ENCODE data around the gene ASCC1. TPM values are rescaled to one million over a fixed set of nuclear protein-coding genes. Genes with fewer than 3 reads are reported as not detected.

ASCC1 gene
- total RNA-seq, 2 experiments from 2014 or later, result 16.5 to 19.0 TPM

- Histone ChIP-seq H3K27ac (ENCODE audit: low read depth in 1 of 2, low read length in 2 of 2) (no peak overlapping the region), H3K4me1 (ENCODE audit: insufficient read depth, low read length) (peaks cover 90% of the 10 kb centered on the region), H3K4me3 (ENCODE audit: low read length) (no peak overlapping the region), H3K27me3 (ENCODE audit: control insufficient read depth in 1 of 2, insufficient read depth in 2 of 2, low read length in 2 of 2) (no peaks in the 10 kb centered on the region), H3K36me3 (ENCODE audit: insufficient read depth, low read length) (no peaks in the 10 kb centered on the region), H3K9me3 (ENCODE audit: control insufficient read depth in 1 of 2, insufficient read depth in 1 of 2, low read length in 2 of 2) (no peaks in the 10 kb centered on the region)
- no peaks in the 10 kb centered on the region for H3K36me3 Mint-ChIP-seq (ENCODE audit: low read depth)
- POLR2A ChIA-PET, result no interaction called here
- ATAC-seq (ENCODE audit: poor library complexity) (no peak), DNase-seq (peak in 3 of 14 experiments; percentile 40 to 72 (median 65))
- no peak for TF ChIP-seq CTCF (IDR thresholded peaks at IDR 0.05)
- CTCF ChIA-PET, result interaction anchor here (4.3 kb wide), 1 partner anchor 80 kb away, joined by 19 read pairs; no protein-coding TSS in a partner anchor
- H3K4me3 Mint-ChIP-seq, result no peak overlapping the region
- intact Hi-C loops (cut with DNase I, micrococcal nuclease), result no loop called here
- peak overlapping the region; percentile 46 for H3K27ac Mint-ChIP-seq
- H3K27me3 Mint-ChIP-seq, result no peaks in the 10 kb centered on the region
- H3K4me1 Mint-ChIP-seq (ENCODE audit: low read depth), result peaks cover 80% of the 10 kb centered on the region
- H3K9me3 Mint-ChIP-seq, result no peaks in the 10 kb centered on the region
Observed at GRCh38 chr10:72257051-72257892, 41.2 kb upstream of the ASCC1 start.

DNA sequence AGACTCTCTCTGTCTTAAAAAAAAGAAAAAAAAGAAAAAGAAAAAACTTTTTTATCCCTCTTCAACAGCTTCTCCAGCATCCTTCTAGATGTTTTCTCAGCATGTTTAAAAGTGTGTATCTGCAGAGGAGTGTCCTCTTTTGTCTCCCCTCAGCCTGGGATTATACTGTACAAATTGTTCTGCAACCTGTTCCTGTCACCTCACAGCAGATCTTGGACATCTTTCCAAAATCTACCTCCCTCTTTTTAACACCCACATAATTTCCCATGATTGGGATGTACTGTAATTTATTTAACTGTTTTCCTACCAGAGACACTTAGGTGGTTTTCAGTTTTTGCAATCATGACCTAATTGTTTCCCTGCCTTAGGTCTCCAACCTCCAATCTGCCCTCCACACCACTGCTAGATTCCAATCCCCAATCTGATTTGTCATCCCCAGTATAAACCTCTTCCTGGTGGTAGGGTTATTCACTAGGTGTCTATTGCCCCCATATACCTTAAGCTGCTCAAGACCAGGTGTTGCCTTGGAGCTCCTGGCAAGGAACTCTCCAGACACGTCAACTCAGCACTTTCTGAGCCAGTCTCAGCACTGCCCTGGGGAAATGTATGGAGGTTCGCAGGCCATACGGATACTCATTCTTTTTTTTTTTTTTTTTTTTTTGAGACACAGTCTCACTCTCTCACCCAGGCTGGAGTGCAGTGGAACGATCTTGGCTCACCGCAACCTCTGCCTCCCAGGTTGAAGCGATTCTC, 40.1 kb upstream of the ASCC1 start:
- Histone ChIP-seq H3K27me3 (ENCODE audit: control insufficient read depth in 1 of 2, insufficient read depth in 2 of 2, low read length in 2 of 2) (no peaks in the 10 kb centered on the region), H3K27ac (ENCODE audit: low read depth in 1 of 2, low read length in 2 of 2) (no peak overlapping the region), H3K4me3 (ENCODE audit: low read length) (no peak overlapping the region), H3K9me3 (ENCODE audit: control insufficient read depth in 1 of 2, insufficient read depth in 1 of 2, low read length in 2 of 2) (no peaks in the 10 kb centered on the region), H3K4me1 (ENCODE audit: insufficient read depth, low read length) (peaks cover 90% of the 10 kb centered on the region), H3K36me3 (ENCODE audit: insufficient read depth, low read length) (no peaks in the 10 kb centered on the region)
- peak overlapping the region; percentile 96 for H3K27ac Mint-ChIP-seq
- TF ChIP-seq CTCF (IDR thresholded peaks at IDR 0.05), result no peak
- H3K27me3 Mint-ChIP-seq, result no peaks in the 10 kb centered on the region
- no peak for ATAC-seq (ENCODE audit: poor library complexity)
- DNase-seq, result no peak
- POLR2A ChIA-PET, result interaction anchor here (0.8 to 2.1 kb wide), 3 partner anchors 10 to 70 kb away, joined by 3 to 10 read pairs (median 4); no protein-coding TSS in a partner anchor
- CTCF ChIA-PET, result interaction anchor here (1.4 kb wide), 1 partner anchor 81 kb away, joined by 7 read pairs; no protein-coding TSS in a partner anchor
- peaks cover 81% of the 10 kb centered on the region for H3K4me1 Mint-ChIP-seq (ENCODE audit: low read depth)
- H3K9me3 Mint-ChIP-seq, result no peaks in the 10 kb centered on the region
- H3K36me3 Mint-ChIP-seq (ENCODE audit: low read depth), result no peaks in the 10 kb centered on the region
- intact Hi-C loops (cut with DNase I, micrococcal nuclease), result no loop called here
- peak overlapping the region; percentile 52 for H3K4me3 Mint-ChIP-seq

DNA sequence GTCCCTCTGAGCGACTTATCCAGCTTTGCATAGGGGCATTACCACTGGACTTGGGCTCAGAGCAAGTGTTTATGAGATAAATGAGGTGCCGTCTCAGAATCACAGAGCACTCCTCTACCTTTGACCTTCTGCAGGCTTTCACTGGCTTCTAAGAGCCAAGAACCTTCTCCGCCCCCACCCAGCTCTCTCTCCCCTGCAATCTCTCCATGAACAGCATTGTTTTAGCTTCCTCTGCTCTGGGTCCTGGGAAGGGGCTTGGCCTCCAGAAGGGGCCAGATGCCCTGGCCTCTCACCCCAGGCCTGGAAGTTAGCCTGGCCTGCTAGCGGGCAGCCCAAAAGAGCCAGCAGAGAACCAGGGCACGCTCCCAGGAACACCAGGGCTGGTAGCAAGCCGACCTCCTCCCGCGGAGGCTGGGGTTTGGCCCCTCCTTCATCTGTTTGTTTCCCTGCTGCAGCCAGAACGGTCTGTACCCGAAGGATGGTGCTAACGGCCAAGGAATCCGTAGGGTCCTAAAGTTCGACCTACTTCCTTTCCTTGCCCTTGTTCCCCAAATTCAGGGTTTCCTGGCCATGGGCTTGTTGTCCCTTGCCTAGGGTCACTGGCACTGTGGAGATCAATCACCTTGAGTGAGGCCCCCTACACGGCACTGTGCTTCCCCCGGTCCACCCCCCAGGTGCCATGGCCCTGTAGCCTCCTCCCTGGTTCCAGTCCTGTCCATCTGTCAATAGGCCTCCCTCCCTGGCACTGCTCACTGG, 38.9 kb upstream of the ASCC1 start:
- Histone ChIP-seq H3K27ac (ENCODE audit: low read depth in 1 of 2, low read length in 2 of 2) (peak overlapping the region in 1 of 2 donors; percentile 35), H3K4me3 (ENCODE audit: low read length) (peak overlapping the region; percentile 13), H3K4me1 (ENCODE audit: insufficient read depth, low read length) (peaks cover 90% of the 10 kb centered on the region), H3K9me3 (ENCODE audit: control insufficient read depth in 1 of 2, insufficient read depth in 1 of 2, low read length in 2 of 2) (no peaks in the 10 kb centered on the region), H3K36me3 (ENCODE audit: insufficient read depth, low read length) (no peaks in the 10 kb centered on the region), H3K27me3 (ENCODE audit: control insufficient read depth in 1 of 2, insufficient read depth in 2 of 2, low read length in 2 of 2) (no peaks in the 10 kb centered on the region)
- no peaks in the 10 kb centered on the region for H3K36me3 Mint-ChIP-seq (ENCODE audit: low read depth)
- intact Hi-C loops (cut with DNase I, micrococcal nuclease), result no loop called here
- peak in 7 of 14 experiments; percentile 32 to 71 (median 58) for DNase-seq
- peak; percentile 73 for ATAC-seq (ENCODE audit: poor library complexity)
- TF ChIP-seq CTCF (IDR thresholded peaks at IDR 0.05), result no peak
- no peaks in the 10 kb centered on the region for H3K27me3 Mint-ChIP-seq
- ChIA-PET POLR2A (interaction anchor here (1.0 to 2.1 kb wide), 4 partner anchors 19 to 71 kb away, joined by 3 to 10 read pairs (median 6); partner anchors contain the start of gene DDIT4), CTCF (no interaction called here)
- H3K27ac Mint-ChIP-seq, result peak overlapping the region; percentile 96
- H3K9me3 Mint-ChIP-seq, result no peaks in the 10 kb centered on the region
- H3K4me3 Mint-ChIP-seq, result peak overlapping the region; percentile 79
- peaks cover 78% of the 10 kb centered on the region for H3K4me1 Mint-ChIP-seq (ENCODE audit: low read depth)
